HepG2 (cell line): ENCODE results near the gene MADCAM1. TPM values are rescaled to one million over a fixed set of nuclear protein-coding genes. Genes with fewer than 3 reads are reported as not detected.

Source experiments
- CENPT ChIP-seq: sonication (generic); formaldehyde crosslinking; IDR thresholded peaks from 2 replicates; pipeline ENCODE4 v1.8.0; 2022; ENCODE audit warnings: low read depth, mild to moderate bottlenecking, moderate library complexity, missing genetic modification reagents
- CENPX ChIP-seq: sonication (generic); formaldehyde crosslinking; IDR thresholded peaks from 2 replicates; pipeline ENCODE4 v1.9.0; 2021; ENCODE audit warnings: mild to moderate bottlenecking, missing genetic modification reagents, moderate library complexity
- E2F2 ChIP-seq: sonication (generic); formaldehyde crosslinking; IDR thresholded peaks from 2 replicates; pipeline ENCODE4 v1.4.0; 2020; ENCODE audit warnings: missing genetic modification reagents, borderline replicate concordance
- HDAC2 ChIP-seq: sonication (generic); formaldehyde crosslinking; IDR thresholded peaks from 2 replicates; pipeline ENCODE4 v1.4.0; 2020; ENCODE audit warnings: missing genetic modification reagents
- JUND ChIP-seq: sonication (generic); formaldehyde crosslinking; IDR thresholded peaks from 2 replicates; pipeline ENCODE4 v1.8.0; 2022; ENCODE audit warnings: mild to moderate bottlenecking, missing genetic modification reagents
- PCBP2 ChIP-seq: fragments of 200-400 bp; formaldehyde crosslinking; optimal IDR thresholded peaks from 2 replicates; pipeline ENCODE3; 2018; ENCODE audit warnings: low read length, low read depth; ENCODE audit not compliant: poor library complexity, severe bottlenecking
- RAD21 ChIP-seq: fragments of 450-650 bp; formaldehyde crosslinking; IDR thresholded peaks from 2 replicates; pipeline ENCODE4 v1.5.0; 2020; ENCODE audit warnings: mild to moderate bottlenecking
- SIX1 ChIP-seq: sonication (generic); formaldehyde crosslinking; IDR thresholded peaks from 2 replicates; pipeline ENCODE4 v1.4.0; 2020; ENCODE audit warnings: missing genetic modification reagents, borderline replicate concordance
- SMAD9 ChIP-seq: sonication (generic); formaldehyde crosslinking; IDR thresholded peaks from 2 replicates; pipeline ENCODE4 v1.5.1; 2020; ENCODE audit warnings: mild to moderate bottlenecking, missing genetic modification reagents
- SP4 ChIP-seq: sonication (generic); formaldehyde crosslinking; IDR thresholded peaks from 2 replicates; pipeline ENCODE4 v1.8.1; 2023; ENCODE audit warnings: mild to moderate bottlenecking, missing genetic modification reagents
- ZBTB25 ChIP-seq: IDR thresholded peaks from 2 replicates; pipeline ENCODE4 v1.6.1; 2018; ENCODE audit warnings: missing genetic modification reagents
- ZMYM2 ChIP-seq: sonication (generic); formaldehyde crosslinking; IDR thresholded peaks from 2 replicates; pipeline ENCODE4 v1.8.0; 2022; ENCODE audit warnings: mild to moderate bottlenecking, missing genetic modification reagents
- ZNF20 ChIP-seq: sonication (generic); formaldehyde crosslinking; IDR thresholded peaks from 2 replicates; pipeline ENCODE4 v1.4.0; 2020; ENCODE audit warnings: mild to moderate bottlenecking, moderate library complexity, missing genetic modification reagents
- ZNF224 ChIP-seq: sonication (generic); formaldehyde crosslinking; IDR thresholded peaks from 2 replicates; pipeline ENCODE4 v1.5.0; 2020; ENCODE audit warnings: mild to moderate bottlenecking, missing genetic modification reagents
- ZNF263 ChIP-seq: sonication (generic); formaldehyde crosslinking; IDR thresholded peaks from 2 replicates; pipeline ENCODE4 v1.4.0; 2020; ENCODE audit warnings: missing genetic modification reagents
- ZNF317 ChIP-seq: sonication (generic); formaldehyde crosslinking; IDR thresholded peaks from 2 replicates; pipeline ENCODE4 v1.5.0; 2020; ENCODE audit warnings: mild to moderate bottlenecking, missing genetic modification reagents
- ZNF350 ChIP-seq: sonication (generic); formaldehyde crosslinking; IDR thresholded peaks from 2 replicates; pipeline ENCODE4 v1.4.0; 2020; ENCODE audit warnings: mild to moderate bottlenecking, low read depth, missing genetic modification reagents, borderline replicate concordance
- ZNF431 ChIP-seq: sonication (generic); formaldehyde crosslinking; IDR thresholded peaks from 2 replicates; pipeline ENCODE4 v1.9.0; 2022; ENCODE audit warnings: missing genetic modification reagents, low read depth, mild to moderate bottlenecking, borderline replicate concordance
- ZNF724P ChIP-seq: sonication (generic); formaldehyde crosslinking; IDR thresholded peaks from 2 replicates; pipeline ENCODE4 v1.8.0; 2022; ENCODE audit warnings: missing genetic modification reagents, borderline replicate concordance
- ZNF784 ChIP-seq: sonication (generic); formaldehyde crosslinking; IDR thresholded peaks from 2 replicates; pipeline ENCODE4 v1.5.1; 2020; ENCODE audit warnings: missing genetic modification reagents, mild to moderate bottlenecking, borderline replicate concordance
- ZNF879 ChIP-seq: sonication (generic); formaldehyde crosslinking; IDR thresholded peaks from 2 replicates; pipeline ENCODE4 v1.8.1; 2023; ENCODE audit warnings: missing genetic modification reagents
- polyA plus RNA-seq, 8 experiments: library from polyadenylated mRNA; depleted of rRNA in 3 of 8; stranded (reverse) in 7 of 8; unstranded in 1 of 8; fragments of >200 nt; fragmentation: Illumina TruSeq in 4 of 8; extraction: Trizol in 4 of 8; gene quantifications; 2 replicates each; pipeline versions ENCODE4 v1.2.1 to v1.2.3, GENCODE V29; 2011 to 2016; ENCODE audit warnings: low read depth in 4 of 8, missing spikeins in 1 of 8, mixed read lengths in 1 of 8; ENCODE audit not compliant: insufficient read depth in 1 of 8
- total RNA-seq, 5 experiments: library from RNA; depleted of rRNA; stranded (reverse); fragments of >200 nt; fragmentation: Illumina TruSeq; extraction: Trizol; gene quantifications; 2 replicates each; pipeline ENCODE4 v1.2.3, GENCODE V29; 2016; ENCODE audit warnings: low read depth in 1 of 5
- TF ChIP-seq, protein P1 (sequence below): sonication (generic); formaldehyde crosslinking; IDR thresholded peaks from 2 replicates; pipeline ENCODE4 v1.8.0; 2022; ENCODE audit warnings: missing genetic modification reagents, low read depth, mild to moderate bottlenecking, borderline replicate concordance
- TF ChIP-seq, protein P2 (sequence below): sonication (generic); formaldehyde crosslinking; IDR thresholded peaks from 2 replicates; pipeline ENCODE4 v1.4.0; 2020; ENCODE audit warnings: mild to moderate bottlenecking, missing genetic modification reagents

MADCAM1 gene
- total and polyA plus RNA-seq, 2 of the 13 experiments (the other 11 are each of a cell fraction or from before 2014, with no cell fraction given), result 0.29 to 0.33 TPM

DNA sequence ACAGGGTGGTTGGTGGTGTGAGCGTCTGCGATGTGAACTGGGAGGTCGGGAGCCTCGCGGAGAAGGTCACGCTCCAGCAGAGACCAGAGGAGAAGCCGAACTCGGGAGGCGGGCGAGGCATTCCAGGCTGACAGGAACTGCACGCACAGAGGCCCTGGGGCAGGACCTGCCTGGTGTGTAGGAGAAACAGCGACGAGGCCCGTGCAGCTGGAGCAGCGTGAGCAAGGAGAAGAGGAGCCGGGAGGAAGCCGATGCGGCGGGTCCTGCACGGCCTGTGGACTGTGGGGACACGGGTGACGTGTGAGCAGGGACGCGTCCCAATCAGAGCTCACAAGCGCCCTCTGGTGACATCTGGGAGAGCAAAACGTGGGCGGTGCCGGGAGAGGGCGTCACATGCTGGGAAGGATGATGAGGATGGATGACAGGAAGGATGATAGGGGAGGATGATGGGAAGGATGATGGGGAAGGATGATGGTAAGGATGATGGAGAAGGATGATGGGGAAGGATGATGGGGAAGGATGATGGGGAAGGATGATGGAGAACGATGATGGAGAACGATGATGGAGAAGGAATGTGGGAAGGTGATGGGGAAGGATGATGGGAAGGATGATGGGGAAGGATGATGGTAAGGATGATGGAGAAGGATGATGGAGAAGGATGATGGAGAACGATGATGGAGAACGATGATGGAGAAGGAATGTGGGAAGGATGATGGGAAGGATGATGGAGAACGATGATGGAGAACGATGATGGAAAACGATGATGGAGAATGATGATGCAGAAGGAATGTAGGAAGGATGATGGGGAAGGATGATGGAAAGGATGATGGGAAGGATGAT is 16.1 kb upstream of the MADCAM1 start (continued):
- TF ChIP-seq ZNF350 (CRISPR knock-in tag) (no peak), ZNF879 (CRISPR knock-in tag) (no peak), CENPT (CRISPR knock-in tag) (no peak), E2F2 (CRISPR knock-in tag) (0 out of 2 replicates have a peak, but pooled peaks have one; percentile 42), ZNF317 (0 out of 2 replicates have a peak, but pooled peaks have one; percentile 17), ZNF784 (no peak), SMAD9 (no peak), ZBTB25 (CRISPR knock-in tag) (no peak), ZNF263 (CRISPR knock-in tag) (peak; percentile 65; the same call in 1 of the 2 replicates), ZNF20 (CRISPR knock-in tag) (no peak), SIX1 (no peak), PCBP2 (peak; percentile 76), SP4 (no peak; the same call in 1 of the 2 replicates), HDAC2 (CRISPR knock-in tag) (peak; percentile 25; the same call in 1 of the 2 replicates), ZNF431 (CRISPR knock-in tag) (no peak), ZMYM2 (CRISPR knock-in tag) (0 out of 2 replicates have a peak, but pooled peaks have one; percentile 14), JUND (no peak), ZNF224 (CRISPR knock-in tag) (no peak), ZNF724P (no peak), CENPX (no peak), RAD21 (CRISPR knock-in tag) (peak; percentile 83)
- TF ChIP-seq, protein P1, sequence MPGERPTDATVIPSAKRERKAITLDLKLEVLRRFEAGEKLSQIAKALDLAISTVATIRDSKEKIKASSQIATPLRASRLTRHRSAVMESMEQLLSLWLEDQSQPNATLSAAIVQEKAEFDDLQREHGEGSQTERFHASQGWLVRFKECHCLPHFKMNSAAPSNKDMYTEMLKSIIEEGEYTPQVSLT, result no peak
- TF ChIP-seq, protein P2, sequence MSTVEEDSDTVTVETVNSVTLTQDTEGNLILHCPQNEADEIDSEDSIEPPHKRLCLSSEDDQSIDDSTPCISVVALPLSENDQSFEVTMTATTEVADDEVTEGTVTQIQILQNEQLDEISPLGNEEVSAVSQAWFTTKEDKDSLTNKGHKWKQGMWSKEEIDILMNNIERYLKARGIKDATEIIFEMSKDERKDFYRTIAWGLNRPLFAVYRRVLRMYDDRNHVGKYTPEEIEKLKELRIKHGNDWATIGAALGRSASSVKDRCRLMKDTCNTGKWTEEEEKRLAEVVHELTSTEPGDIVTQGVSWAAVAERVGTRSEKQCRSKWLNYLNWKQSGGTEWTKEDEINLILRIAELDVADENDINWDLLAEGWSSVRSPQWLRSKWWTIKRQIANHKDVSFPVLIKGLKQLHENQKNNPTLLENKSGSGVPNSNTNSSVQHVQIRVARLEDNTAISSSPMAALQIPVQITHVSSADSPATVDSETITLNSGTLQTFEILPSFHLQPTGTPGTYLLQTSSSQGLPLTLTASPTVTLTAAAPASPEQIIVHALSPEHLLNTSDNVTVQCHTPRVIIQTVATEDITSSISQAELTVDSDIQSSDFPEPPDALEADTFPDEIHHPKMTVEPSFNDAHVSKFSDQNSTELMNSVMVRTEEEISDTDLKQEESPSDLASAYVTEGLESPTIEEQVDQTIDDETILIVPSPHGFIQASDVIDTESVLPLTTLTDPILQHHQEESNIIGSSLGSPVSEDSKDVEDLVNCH, result no peak
